C4-2B (cell line): ENCODE measurements around the gene CLEC18C.
"Not testable (repeated sequence)": the region's sequence is repeated elsewhere in the genome, so short reads cannot be mapped to it uniquely, and the experiment has no call there.

Experiments used
- CTCF ChIP-seq: fragments of 450-650 bp; conservative IDR thresholded peaks from 2 replicates; pipeline ENCODE4 v1.5.1; 2017; ENCODE audit warnings: mild to moderate bottlenecking
- ZFX ChIP-seq: fragments of 450-650 bp; IDR thresholded peaks from 2 replicates; pipeline ENCODE4 v1.6.1; 2017

DNA sequence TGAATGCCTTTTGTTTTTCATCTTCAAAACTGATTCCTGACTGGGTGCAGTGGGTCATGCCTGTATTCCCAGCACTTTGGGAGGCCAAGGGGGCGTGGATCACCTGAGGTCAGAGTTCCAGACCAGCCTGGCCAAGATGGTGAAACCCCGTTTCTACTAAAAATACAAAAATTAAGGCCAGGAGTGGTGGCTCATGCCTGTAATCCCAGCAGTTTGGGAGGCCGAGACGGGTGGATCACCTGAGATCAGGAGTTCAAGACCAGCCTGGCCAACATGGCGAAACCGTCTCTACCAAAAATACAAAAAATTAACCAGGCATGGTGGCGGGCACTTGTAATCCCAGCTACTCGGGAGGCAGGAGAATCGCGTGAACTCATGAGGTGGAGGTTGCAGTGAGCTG lies 30.8 kb upstream of the CLEC18C start:
- not testable (repeated sequence) for TF ChIP-seq ZFX, CTCF
